GM12801 (cell line): ENCODE measurements around the gene SMAP2.

Experiments used
- CTCF ChIP-seq: IDR thresholded peaks from one replicate; pipeline ENCODE4 v1.5.1; 2011; ENCODE audit warnings: control low read depth; ENCODE audit not compliant: insufficient read length; ENCODE audit errors: extremely low read depth

The SMAP2 gene

GRCh38 chr1:40411294-40411693, 37.8 kb downstream of the SMAP2 start:
- no peak for TF ChIP-seq CTCF

- TF ChIP-seq CTCF, result no peak
Measured at GRCh38 chr1:40411843-40412242, 38.3 kb downstream of the SMAP2 start.

- no peak for TF ChIP-seq CTCF
Measured at GRCh38 chr1:40413527-40414252, 40.2 kb downstream of the SMAP2 start.

GRCh38 chr1:40414331-40414730, 40.8 kb downstream of the SMAP2 start:
- TF ChIP-seq CTCF, result no peak

- no peak for TF ChIP-seq CTCF
Measured at GRCh38 chr1:40416709-40417108, 43.2 kb downstream of the SMAP2 start.

- no peak for TF ChIP-seq CTCF
Measured at GRCh38 chr1:40421431-40422384, 48.2 kb downstream of the SMAP2 start.

- TF ChIP-seq CTCF, result no peak
Measured at GRCh38 chr1:40422630-40423263, 49.2 kb downstream of the SMAP2 start.
